Neural crest cell (in vitro differentiated cells): ENCODE results near the gene KCNH8. TPM values are rescaled to one million over a fixed set of nuclear protein-coding genes. Genes with fewer than 3 reads are reported as not detected.
A peak's percentile ranks its signal among the peaks of the same experiment; 100 is the strongest.

Experiments used
- DNase-seq: peaks from one replicate; pipeline ENCODE4 v3.0.0; 2021; ENCODE audit warnings: low read depth, mixed read lengths, low spot score
- H3K27ac Mint-ChIP-seq: one replicate; pipeline ENCODE4 v1.8.0; 2021; ENCODE audit warnings: mild to moderate bottlenecking, mixed read lengths; ENCODE audit not compliant: unreplicated experiment
- H3K27me3 Mint-ChIP-seq: 2 replicates; pipeline ENCODE4 v1.8.0; 2021; ENCODE audit warnings: low read depth, mild to moderate bottlenecking, mixed read lengths
- H3K36me3 Mint-ChIP-seq: 2 replicates; pipeline ENCODE4 v1.8.0; 2021; ENCODE audit warnings: low read depth, mild to moderate bottlenecking, mixed read lengths
- H3K4me1 Mint-ChIP-seq: 2 replicates; pipeline ENCODE4 v1.8.0; 2021; ENCODE audit warnings: mixed read lengths
- H3K4me3 Mint-ChIP-seq: one replicate; pipeline ENCODE4 v1.8.0; 2021; ENCODE audit warnings: mild to moderate bottlenecking, mixed read lengths
- H3K9me3 Mint-ChIP-seq: 2 replicates; pipeline ENCODE4 v1.8.0; 2021; ENCODE audit warnings: mixed read lengths
- total RNA-seq: library from RNA; stranded (reverse); gene quantifications from 2 replicates; pipeline ENCODE4 v1.2.1, GENCODE V29; 2021
- TF ChIP-seq, protein P1 (sequence below): fragments of 200-600 bp; sonication (generic); conservative IDR thresholded peaks from 2 replicates; pipeline ENCODE4 v1.5.0; 2021; ENCODE audit warnings: antibody characterized with exemption, mild to moderate bottlenecking

Gene KCNH8
- total RNA-seq, 1 donor from 2014 or later: 3.8 TPM

- TF ChIP-seq, protein P1, sequence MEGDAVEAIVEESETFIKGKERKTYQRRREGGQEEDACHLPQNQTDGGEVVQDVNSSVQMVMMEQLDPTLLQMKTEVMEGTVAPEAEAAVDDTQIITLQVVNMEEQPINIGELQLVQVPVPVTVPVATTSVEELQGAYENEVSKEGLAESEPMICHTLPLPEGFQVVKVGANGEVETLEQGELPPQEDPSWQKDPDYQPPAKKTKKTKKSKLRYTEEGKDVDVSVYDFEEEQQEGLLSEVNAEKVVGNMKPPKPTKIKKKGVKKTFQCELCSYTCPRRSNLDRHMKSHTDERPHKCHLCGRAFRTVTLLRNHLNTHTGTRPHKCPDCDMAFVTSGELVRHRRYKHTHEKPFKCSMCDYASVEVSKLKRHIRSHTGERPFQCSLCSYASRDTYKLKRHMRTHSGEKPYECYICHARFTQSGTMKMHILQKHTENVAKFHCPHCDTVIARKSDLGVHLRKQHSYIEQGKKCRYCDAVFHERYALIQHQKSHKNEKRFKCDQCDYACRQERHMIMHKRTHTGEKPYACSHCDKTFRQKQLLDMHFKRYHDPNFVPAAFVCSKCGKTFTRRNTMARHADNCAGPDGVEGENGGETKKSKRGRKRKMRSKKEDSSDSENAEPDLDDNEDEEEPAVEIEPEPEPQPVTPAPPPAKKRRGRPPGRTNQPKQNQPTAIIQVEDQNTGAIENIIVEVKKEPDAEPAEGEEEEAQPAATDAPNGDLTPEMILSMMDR: no peak
- H3K9me3 Mint-ChIP-seq: no peaks in the 10 kb centered on the region
- H3K27ac Mint-ChIP-seq: no peak overlapping the region
Measured at GRCh38 chr3:19250959-19251610, 102.8 kb downstream of the KCNH8 start.

GRCh38 chr3:19254189-19254588 is 105.9 kb downstream of the KCNH8 start:
- DNase-seq: no peak
- Mint-ChIP-seq H3K27ac (no peak overlapping the region), H3K4me3 (no peak overlapping the region), H3K9me3 (no peaks in the 10 kb centered on the region), H3K4me1 (no peaks in the 10 kb centered on the region), H3K36me3 (peaks cover 3% of the 10 kb centered on the region), H3K27me3 (no peaks in the 10 kb centered on the region)
- TF ChIP-seq, protein P1: no peak

More at GRCh38 chr3:19250959-19251610, 102.8 kb downstream of the KCNH8 start:
- H3K4me3 Mint-ChIP-seq: no peak overlapping the region
- H3K36me3 Mint-ChIP-seq: peaks cover 5% of the 10 kb centered on the region
- no peaks in the 10 kb centered on the region for H3K27me3 Mint-ChIP-seq
- no peaks in the 10 kb centered on the region for H3K4me1 Mint-ChIP-seq
- no peak for DNase-seq

DNA sequence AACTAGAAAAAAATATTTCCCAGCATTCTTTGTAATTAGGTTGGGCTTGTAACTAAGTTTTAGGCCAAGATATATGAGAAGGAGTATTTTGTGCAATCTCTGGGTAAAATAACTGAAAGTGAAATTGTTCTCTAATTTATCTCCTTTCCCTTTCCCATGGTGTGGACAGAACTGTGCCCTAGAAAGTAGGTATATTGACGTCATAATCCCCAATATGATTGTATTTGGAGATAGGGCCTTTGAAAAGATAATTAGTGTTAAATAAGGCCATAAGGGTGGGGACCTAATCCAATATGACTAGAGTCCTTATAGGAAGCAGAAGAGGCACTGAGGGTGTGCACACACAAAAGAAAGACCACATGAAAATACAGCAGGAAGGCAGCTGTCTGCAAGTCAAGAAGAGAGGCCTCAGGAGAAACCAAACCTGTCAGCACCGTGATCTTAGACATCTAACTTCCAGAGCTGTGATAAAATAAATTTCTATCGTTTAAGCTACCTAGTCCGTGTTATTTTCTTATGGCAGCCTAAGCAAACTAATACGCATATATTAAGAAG is 106.6 kb downstream of the KCNH8 start:
- no peak overlapping the region for H3K4me3 Mint-ChIP-seq
- no peak overlapping the region for H3K27ac Mint-ChIP-seq
- no peaks in the 10 kb centered on the region for H3K27me3 Mint-ChIP-seq
- H3K9me3 Mint-ChIP-seq: no peaks in the 10 kb centered on the region
- peaks cover 3% of the 10 kb centered on the region for H3K36me3 Mint-ChIP-seq
- TF ChIP-seq, protein P1: no peak
- DNase-seq: no peak
- no peaks in the 10 kb centered on the region for H3K4me1 Mint-ChIP-seq

DNA sequence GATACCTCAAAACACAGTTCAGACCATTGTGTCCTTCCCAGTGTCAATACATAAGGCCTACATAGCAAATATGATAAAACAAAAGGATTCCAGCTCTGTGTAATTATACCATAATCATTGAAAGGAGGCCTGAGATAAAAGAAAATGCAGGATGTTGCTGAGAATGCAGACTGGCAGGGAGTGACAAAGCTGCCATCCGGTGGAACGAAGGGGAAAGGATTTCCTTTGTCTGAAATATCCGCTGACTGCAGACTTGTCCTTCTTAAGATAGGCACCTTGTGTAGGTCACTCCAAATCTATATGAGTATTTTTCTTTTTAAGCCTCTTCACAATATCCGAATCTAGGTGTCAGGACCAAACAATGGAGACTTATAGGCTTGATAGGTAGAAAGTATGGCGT is 108.0 kb downstream of the KCNH8 start:
- no peak for DNase-seq
- TF ChIP-seq, protein P1: no peak
- H3K4me3 Mint-ChIP-seq: no peak overlapping the region
- peak overlapping the region; percentile 52 for H3K27ac Mint-ChIP-seq
- H3K27me3 Mint-ChIP-seq: no peaks in the 10 kb centered on the region
- no peaks in the 10 kb centered on the region for H3K9me3 Mint-ChIP-seq
- H3K4me1 Mint-ChIP-seq: no peaks in the 10 kb centered on the region
- H3K36me3 Mint-ChIP-seq: peaks cover 3% of the 10 kb centered on the region

GRCh38 chr3:19263606-19264005 is 115.3 kb downstream of the KCNH8 start:
- Mint-ChIP-seq H3K27me3 (no peaks in the 10 kb centered on the region), H3K36me3 (no peaks in the 10 kb centered on the region), H3K9me3 (no peaks in the 10 kb centered on the region), H3K4me1 (peaks cover 12% of the 10 kb centered on the region), H3K27ac (no peak overlapping the region), H3K4me3 (no peak overlapping the region)
- TF ChIP-seq, protein P1: no peak
- DNase-seq: no peak
